SJCRH30 (cell line): Measurements from ENCODE around the gene C17orf67. TPM values are rescaled to one million over a fixed set of nuclear protein-coding genes. Genes with fewer than 3 reads are reported as not detected.

Source experiments
- DNase-seq, 2 experiments: peaks; one replicate each; pipeline ENCODE4 v3.0.0-alpha.2; 2015 to 2020
- H3K27ac ChIP-seq: fragments of 250-450 bp; sonication (Bioruptor Pico); 2 replicates; pipeline ENCODE4 v1.5.1; 2020; ENCODE audit warnings: mild to moderate bottlenecking, moderate library complexity
- H3K27me3 ChIP-seq: fragments of 250-450 bp; sonication (Bioruptor Pico); 2 replicates; pipeline ENCODE4 v1.5.1; 2020; ENCODE audit warnings: mild to moderate bottlenecking, moderate library complexity
- H3K36me3 ChIP-seq: fragments of 250-450 bp; sonication (Bioruptor Pico); 2 replicates; pipeline ENCODE4 v1.5.1; 2020; ENCODE audit warnings: mild to moderate bottlenecking, moderate library complexity
- H3K4me1 ChIP-seq: fragments of 250-450 bp; sonication (Bioruptor Pico); 2 replicates; pipeline ENCODE4 v1.5.1; 2020; ENCODE audit warnings: mild to moderate bottlenecking, moderate library complexity
- H3K4me3 ChIP-seq: fragments of 250-450 bp; sonication (Bioruptor Pico); 2 replicates; pipeline ENCODE4 v1.5.1; 2020; ENCODE audit warnings: mild to moderate bottlenecking, moderate library complexity
- H3K9me3 ChIP-seq: fragments of 250-450 bp; sonication (Bioruptor Pico); replicated peaks from 2 replicates; pipeline ENCODE4 v1.5.1; 2020; ENCODE audit warnings: mild to moderate bottlenecking, moderate library complexity
- total RNA-seq: library from RNA; depleted of rRNA; stranded (reverse); fragments of >200 nt; shearing (Covaris generic); gene quantifications from 2 replicates; pipeline ENCODE4 v1.2.3, GENCODE V29; 2014

Gene C17orf67
- total RNA-seq, 1 experiment from 2014 or later, result 1.5 TPM

- no peak for DNase-seq
Observed at GRCh38 chr17:56849131-56849530, 15.4 kb upstream of the C17orf67 start.

GRCh38 chr17:56847106-56847505 lies 13.4 kb upstream of the C17orf67 start:
- H3K4me1 ChIP-seq, result no peaks in the 10 kb centered on the region
- H3K36me3 ChIP-seq, result peaks cover 13% of the 10 kb centered on the region
- no peak overlapping the region for H3K27ac ChIP-seq
- no peak for DNase-seq
- H3K4me3 ChIP-seq, result no peak overlapping the region
- no peaks in the 10 kb centered on the region for H3K27me3 ChIP-seq
- no peaks in the 10 kb centered on the region for H3K9me3 ChIP-seq

More at GRCh38 chr17:56849131-56849530, 15.4 kb upstream of the C17orf67 start:
- H3K27me3 ChIP-seq, result no peaks in the 10 kb centered on the region
- H3K4me1 ChIP-seq, result no peaks in the 10 kb centered on the region
- no peaks in the 10 kb centered on the region for H3K9me3 ChIP-seq
- no peak overlapping the region for H3K4me3 ChIP-seq
- H3K36me3 ChIP-seq, result peaks cover 16% of the 10 kb centered on the region
- no peak overlapping the region for H3K27ac ChIP-seq

GRCh38 chr17:56845934-56846333 lies 12.2 kb upstream of the C17orf67 start:
- Histone ChIP-seq H3K9me3 (no peaks in the 10 kb centered on the region), H3K4me3 (no peak overlapping the region), H3K36me3 (peaks cover 13% of the 10 kb centered on the region), H3K27ac (no peak overlapping the region), H3K4me1 (no peaks in the 10 kb centered on the region), H3K27me3 (no peaks in the 10 kb centered on the region)
- no peak for DNase-seq

- no peak for DNase-seq
- Histone ChIP-seq H3K36me3 (peaks cover 12% of the 10 kb centered on the region), H3K27ac (no peak overlapping the region), H3K4me3 (no peak overlapping the region), H3K9me3 (no peaks in the 10 kb centered on the region), H3K27me3 (no peaks in the 10 kb centered on the region), H3K4me1 (no peaks in the 10 kb centered on the region)
Observed at GRCh38 chr17:56842577-56842976, 8.9 kb upstream of the C17orf67 start.

- H3K27ac ChIP-seq, result no peak overlapping the region
- peaks cover 7% of the 10 kb centered on the region; the same call in 1 of the 2 replicates for H3K4me1 ChIP-seq
Observed at GRCh38 chr17:56838687-56839086, 5.0 kb upstream of the C17orf67 start.

GRCh38 chr17:56835264-56835585 lies 1.5 kb upstream of the C17orf67 start:
- Histone ChIP-seq H3K4me1 (peaks cover 12% of the 10 kb centered on the region), H3K36me3 (0 out of 2 replicates have a peak, but pooled peaks cover 5% of the 10 kb centered on the region), H3K27ac (no peak overlapping the region), H3K4me3 (peak overlapping the region; percentile 90), H3K27me3 (no peaks in the 10 kb centered on the region), H3K9me3 (no peaks in the 10 kb centered on the region)
- no peak for DNase-seq

More at GRCh38 chr17:56838687-56839086, 5.0 kb upstream of the C17orf67 start:
- Histone ChIP-seq H3K27me3 (no peaks in the 10 kb centered on the region), H3K4me3 (no peak overlapping the region), H3K9me3 (no peaks in the 10 kb centered on the region), H3K36me3 (peaks cover 5% of the 10 kb centered on the region; the same call in 1 of the 2 replicates)
- no peak for DNase-seq

GRCh38 chr17:56834380-56835263 lies 902 bp upstream of the C17orf67 start:
- peak overlapping the region; percentile 47 for H3K27ac ChIP-seq
- peak; percentile 52 to 53 for DNase-seq
- peaks cover 12% of the 10 kb centered on the region for H3K4me1 ChIP-seq
- peak overlapping the region; percentile 90 for H3K4me3 ChIP-seq
- no peaks in the 10 kb centered on the region for H3K27me3 ChIP-seq
- H3K36me3 ChIP-seq, result 0 out of 2 replicates have a peak, but pooled peaks cover 5% of the 10 kb centered on the region
- no peaks in the 10 kb centered on the region for H3K9me3 ChIP-seq

GRCh38 chr17:56833057-56833808 lies 487 bp downstream of the C17orf67 start:
- no peaks in the 10 kb centered on the region for H3K9me3 ChIP-seq
- peak; percentile 61 to 66 for DNase-seq
- peak overlapping the region; percentile 90 for H3K4me3 ChIP-seq
- H3K27ac ChIP-seq, result no peak overlapping the region; the same call in 1 of the 2 replicates
- H3K36me3 ChIP-seq, result no peaks in the 10 kb centered on the region
- no peaks in the 10 kb centered on the region for H3K27me3 ChIP-seq
- peaks cover 12% of the 10 kb centered on the region for H3K4me1 ChIP-seq

GRCh38 chr17:56832446-56832845 lies 1.3 kb downstream of the C17orf67 start:
- Histone ChIP-seq H3K4me3 (peak overlapping the region; percentile 90), H3K9me3 (no peaks in the 10 kb centered on the region), H3K27me3 (no peaks in the 10 kb centered on the region), H3K27ac (no peak overlapping the region), H3K4me1 (peaks cover 12% of the 10 kb centered on the region), H3K36me3 (no peaks in the 10 kb centered on the region)
- no peak for DNase-seq

GRCh38 chr17:56831369-56832095 lies 2.2 kb downstream of the C17orf67 start:
- no peaks in the 10 kb centered on the region for H3K27me3 ChIP-seq
- H3K4me3 ChIP-seq, result no peak overlapping the region
- H3K27ac ChIP-seq, result no peak overlapping the region
- H3K36me3 ChIP-seq, result no peaks in the 10 kb centered on the region
- DNase-seq, result no peak
- H3K4me1 ChIP-seq, result peaks cover 12% of the 10 kb centered on the region
- H3K9me3 ChIP-seq, result no peaks in the 10 kb centered on the region

GRCh38 chr17:56830726-56831368 lies 2.9 kb downstream of the C17orf67 start:
- DNase-seq, result no peak
- H3K4me1 ChIP-seq, result peaks cover 11% of the 10 kb centered on the region
- H3K27ac ChIP-seq, result no peak overlapping the region
- H3K27me3 ChIP-seq, result no peaks in the 10 kb centered on the region
- H3K4me3 ChIP-seq, result no peak overlapping the region
- H3K9me3 ChIP-seq, result no peaks in the 10 kb centered on the region
- no peaks in the 10 kb centered on the region for H3K36me3 ChIP-seq

- no peak for DNase-seq
- no peaks in the 10 kb centered on the region for H3K36me3 ChIP-seq
- H3K27me3 ChIP-seq, result no peaks in the 10 kb centered on the region
- H3K4me1 ChIP-seq, result peaks cover 4% of the 10 kb centered on the region; the same call in 1 of the 2 replicates
- H3K9me3 ChIP-seq, result no peaks in the 10 kb centered on the region
- no peak overlapping the region for H3K4me3 ChIP-seq
- H3K27ac ChIP-seq, result no peak overlapping the region
Observed at GRCh38 chr17:56826611-56827414, 6.9 kb downstream of the C17orf67 start.

GRCh38 chr17:56824503-56824902 lies 9.2 kb downstream of the C17orf67 start:
- Histone ChIP-seq H3K4me1 (peaks cover 4% of the 10 kb centered on the region; the same call in 1 of the 2 replicates), H3K4me3 (no peak overlapping the region), H3K9me3 (no peaks in the 10 kb centered on the region), H3K36me3 (no peaks in the 10 kb centered on the region), H3K27ac (no peak overlapping the region), H3K27me3 (no peaks in the 10 kb centered on the region)
- peak in 1 of 2 experiments; percentile 31 for DNase-seq
